ENCODE measurements around the gene TTC14. TPM values are rescaled to one million over a fixed set of nuclear protein-coding genes. Genes with fewer than 3 reads are reported as not detected.
A peak's percentile ranks its signal among the peaks of the same experiment; 100 is the strongest.

The TTC14 gene
- total and polyA plus RNA-seq, 2 donors (not counting 3 experiments of a cell fraction or from before 2014, with no cell fraction given) = 14.5 to 33.6 TPM

- Histone ChIP-seq H3K4me3 (replicated peaks in 1 of 3; ENCODE audit: insufficient read depth in 1 of 3, low read depth in 1 of 3, low read length in 3 of 3) (no peak overlapping the region), H4K20me1 (replicated peaks; ENCODE audit: control insufficient read depth, extremely low read depth, insufficient read depth, low read length) (no peaks in the 10 kb centered on the region), H3K36me3 (ENCODE audit: control insufficient read depth in 2 of 2, extremely low read depth in 1 of 2, insufficient read depth in 2 of 2, low read length in 2 of 2) (no peaks in the 10 kb centered on the region), H3K27me3 (ENCODE audit: control insufficient read depth in 2 of 2, insufficient read depth in 2 of 2, low read length in 2 of 2) (peaks cover 0 to 2% of the 10 kb centered on the region in 2 experiments), H3K4me1 (ENCODE audit: control insufficient read depth, extremely low read depth, insufficient read depth, low read length) (no peaks in the 10 kb centered on the region), H3K9ac (replicated peaks; ENCODE audit: extremely low read depth, insufficient read depth, low read length) (no peak overlapping the region), H3K27ac (ENCODE audit: insufficient read depth, low read depth, low read length) (no peak overlapping the region), H2AFZ (ENCODE audit: low read depth, low read length) (no peak overlapping the region), H3K79me2 (ENCODE audit: control insufficient read depth, insufficient read depth, low read length) (no peaks in the 10 kb centered on the region), H3K9me1 (replicated peaks; ENCODE audit: control insufficient read depth, extremely low read depth, insufficient read depth, low read length) (no peaks in the 10 kb centered on the region), H3K4me2 (ENCODE audit: insufficient read depth, low read length) (no peak overlapping the region), H3K9me3 (replicated peaks; ENCODE audit: control insufficient read depth, insufficient read depth, low read length) (no peaks in the 10 kb centered on the region)
- peak; percentile 55 for DNase-seq (ENCODE audit: low read depth, low spot score)
- dilution Hi-C loops (cut with MboI; ENCODE audit: extremely low pct_ligation_motif_present, low sequenced_read_pairs) (no loop called here), intact Hi-C loops (cut with micrococcal nuclease) (loop anchor here (1.0 kb wide), 2 partner anchors 666 to 784 kb away; no protein-coding TSS in a partner anchor)
- ChIA-PET CTCF (interaction anchor here (0.5 to 4.1 kb wide), 55 partner anchors 9 to 1032 kb away, joined by 3 to 230 read pairs (median 3); partner anchors contain the start of genes ACTL6A, PEX5L and USP13), POLR2A (no interaction called here)
- TF ChIP-seq CTCF (IDR thresholded peaks at IDR 0.05; ENCODE audit: extremely low read depth in 1 of 2, insufficient read depth in 1 of 2, low read depth in 1 of 2, low read length in 2 of 2) = peak; percentile 13 to 28
- no peak for TF ChIP-seq POLR2AphosphoS5 (IDR thresholded peaks at IDR 0.05; ENCODE audit: insufficient read depth, low read depth, low read length)
- peak; percentile 55 for FAIRE-seq
- no TSS peak for BruUV-seq (replicated peaks)
Observed at GRCh38 chr3:180594631-180595558, 7.1 kb upstream of the TTC14 start.

GRCh38 chr3:180595559-180595935 lies 6.4 kb upstream of the TTC14 start:
- ChIA-PET POLR2A (no interaction called here), CTCF (interaction anchor here (0.5 to 4.1 kb wide), 54 partner anchors 10 to 1033 kb away, joined by 3 to 230 read pairs (median 3); partner anchors contain the start of genes ACTL6A, PEX5L and USP13)
- FAIRE-seq (no peak), DNase-seq (ENCODE audit: low read depth, low spot score) (no peak)
- intact Hi-C loops (cut with micrococcal nuclease) (loop anchor here (1.0 kb wide), 2 partner anchors 666 to 784 kb away; no protein-coding TSS in a partner anchor), dilution Hi-C loops (cut with MboI; ENCODE audit: extremely low pct_ligation_motif_present, low sequenced_read_pairs) (no loop called here)
- Histone ChIP-seq H4K20me1 (replicated peaks; ENCODE audit: control insufficient read depth, extremely low read depth, insufficient read depth, low read length) (no peaks in the 10 kb centered on the region), H3K36me3 (ENCODE audit: control insufficient read depth in 2 of 2, extremely low read depth in 1 of 2, insufficient read depth in 2 of 2, low read length in 2 of 2) (no peaks in the 10 kb centered on the region), H2AFZ (ENCODE audit: low read depth, low read length) (no peak overlapping the region), H3K4me1 (ENCODE audit: control insufficient read depth, extremely low read depth, insufficient read depth, low read length) (no peaks in the 10 kb centered on the region), H3K9me3 (replicated peaks; ENCODE audit: control insufficient read depth, insufficient read depth, low read length) (no peaks in the 10 kb centered on the region), H3K9me1 (replicated peaks; ENCODE audit: control insufficient read depth, extremely low read depth, insufficient read depth, low read length) (no peaks in the 10 kb centered on the region), H3K27ac (ENCODE audit: insufficient read depth, low read depth, low read length) (no peak overlapping the region), H3K4me2 (ENCODE audit: insufficient read depth, low read length) (no peak overlapping the region), H3K4me3 (replicated peaks in 1 of 3; ENCODE audit: insufficient read depth in 1 of 3, low read depth in 1 of 3, low read length in 3 of 3) (no peak overlapping the region), H3K9ac (replicated peaks; ENCODE audit: extremely low read depth, insufficient read depth, low read length) (no peak overlapping the region), H3K27me3 (ENCODE audit: control insufficient read depth in 2 of 2, insufficient read depth in 2 of 2, low read length in 2 of 2) (peaks cover 2 to 4% of the 10 kb centered on the region in 2 experiments), H3K79me2 (ENCODE audit: control insufficient read depth, insufficient read depth, low read length) (no peaks in the 10 kb centered on the region)
- no TSS peak for BruUV-seq (replicated peaks)
- no peak for TF ChIP-seq MAX (IDR thresholded peaks at IDR 0.05; ENCODE audit: insufficient read depth, insufficient read length)
- no peak for TF ChIP-seq GATA2 (IDR thresholded peaks at IDR 0.05; ENCODE audit: insufficient read depth, insufficient read length, low read depth, low read length)
- TF ChIP-seq POLR2AphosphoS5 (IDR thresholded peaks at IDR 0.05; ENCODE audit: insufficient read depth, low read depth, low read length) = no peak
